ENCODE results near the gene VASH1. TPM values are rescaled to one million over a fixed set of nuclear protein-coding genes. Genes with fewer than 3 reads are reported as not detected.

The VASH1 gene
- polyA plus RNA-seq, 1 donor (not counting 4 experiments of a cell fraction or from before 2014, with no cell fraction given): 0.12 TPM

DNA sequence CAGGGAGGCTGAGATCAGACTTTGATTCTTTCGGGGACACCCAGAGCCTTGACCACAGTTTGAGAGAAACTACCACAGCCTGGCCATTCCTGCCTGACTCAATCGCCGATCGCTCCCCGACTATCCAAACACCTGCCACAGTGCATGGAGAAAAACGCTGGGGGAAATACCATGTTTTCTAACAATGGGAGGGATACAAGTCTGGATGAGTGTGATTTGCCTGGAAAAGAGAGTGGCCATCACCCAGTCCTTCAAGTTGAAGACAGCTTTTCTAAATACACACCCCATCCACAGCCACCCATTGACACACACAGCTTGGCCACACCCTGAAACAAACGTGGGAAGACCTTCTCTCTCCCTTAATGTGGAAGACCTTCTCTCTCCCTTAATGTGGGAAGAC lies 6.7 kb upstream of the VASH1 start:
- DNase-seq (ENCODE audit: low read depth, low spot score) (no peak), FAIRE-seq (no peak)
- no peak overlapping the region for H3K4me3 ChIP-seq (ENCODE audit: control insufficient read depth in 2 of 3, extremely low read depth in 1 of 3, insufficient read depth in 2 of 3, low read depth in 1 of 3, low read length in 3 of 3)
- no peaks in the 10 kb centered on the region for H3K79me2 ChIP-seq (ENCODE audit: control insufficient read depth, insufficient read depth, low read length)
- H4K20me1 ChIP-seq (ENCODE audit: control insufficient read depth, extremely low read depth, insufficient read depth, low read length): no peaks in the 10 kb centered on the region
- H3K36me3 ChIP-seq (ENCODE audit: control insufficient read depth in 2 of 2, extremely low read depth in 1 of 2, insufficient read depth in 2 of 2, low read length in 2 of 2): no peaks in the 10 kb centered on the region
- dilution Hi-C loops (cut with MboI; ENCODE audit: extremely low pct_ligation_motif_present, low sequenced_read_pairs): no loop called here
- H3K9ac ChIP-seq (ENCODE audit: control insufficient read depth, extremely low read depth, insufficient read depth, low read length): no peak overlapping the region
- H2AFZ ChIP-seq (ENCODE audit: control insufficient read depth, low read length): no peak overlapping the region
- H3K27me3 ChIP-seq (ENCODE audit: control insufficient read depth, extremely low read depth, insufficient read depth, low read length): peaks cover 13% of the 10 kb centered on the region
- H3K9me1 ChIP-seq (ENCODE audit: control insufficient read depth, extremely low read depth, insufficient read depth, low read length): no peaks in the 10 kb centered on the region
- no peaks in the 10 kb centered on the region for H3K9me3 ChIP-seq (ENCODE audit: control insufficient read depth, low read depth, low read length)
- TF ChIP-seq EZH2 (IDR thresholded peaks at IDR 0.05; ENCODE audit: low read length) (no peak), CTCF (optimal IDR thresholded peaks at IDR 0.05 in 1 of 3, IDR thresholded peaks at IDR 0.05 in 1 of 3, conservative IDR thresholded peaks at IDR 0.05 in 1 of 3; ENCODE audit: extremely low read depth in 1 of 3, insufficient read depth in 2 of 3, low read length in 3 of 3) (no peak)
- no peaks in the 10 kb centered on the region for H3K4me1 ChIP-seq (ENCODE audit: control insufficient read depth, extremely low read depth, insufficient read depth, low read length)
- no peak overlapping the region for H3K27ac ChIP-seq (ENCODE audit: control insufficient read depth, insufficient read depth, low read length)
- H3K4me2 ChIP-seq (ENCODE audit: control insufficient read depth, extremely low read depth, insufficient read depth, low read depth, low read length): no peak overlapping the region

DNA sequence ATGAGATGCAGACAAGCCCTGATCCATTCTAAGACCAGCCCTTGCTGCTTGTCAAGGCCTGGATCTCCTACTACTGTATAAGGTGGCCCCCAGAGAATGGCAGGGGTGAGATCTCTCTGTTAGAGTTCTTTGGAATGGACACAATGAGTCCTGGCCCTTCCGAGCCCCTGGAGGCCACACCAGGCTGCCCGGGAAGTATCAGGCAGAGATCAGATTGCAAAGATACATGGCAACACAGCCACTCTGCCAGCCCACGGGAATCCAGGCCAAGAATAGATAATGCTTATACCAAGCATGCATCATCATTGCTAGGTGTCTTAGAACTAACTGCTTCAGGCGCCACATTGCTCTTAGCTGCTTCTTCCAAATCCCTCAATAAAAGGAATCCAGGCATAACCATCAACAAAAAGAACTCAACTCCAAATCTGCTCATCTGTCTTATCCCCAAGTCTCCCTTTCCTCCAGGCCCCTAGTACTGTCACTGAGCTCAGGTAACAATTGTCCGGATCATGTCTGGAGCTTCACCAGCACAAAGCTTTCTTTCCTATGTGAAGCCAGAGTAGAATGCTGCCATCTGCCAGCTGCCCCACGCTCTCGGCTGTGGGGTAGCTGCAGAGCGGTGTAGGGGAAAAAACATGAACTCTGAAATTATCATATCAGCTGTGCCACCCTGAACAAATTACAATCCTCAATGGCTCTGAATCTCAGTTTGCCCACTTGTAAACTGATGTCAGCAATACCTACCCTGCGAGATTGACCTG lies 5.5 kb upstream of the VASH1 start:
- DNase-seq (ENCODE audit: low read depth, low spot score): no peak
- no peaks in the 10 kb centered on the region for H3K79me2 ChIP-seq (ENCODE audit: control insufficient read depth, insufficient read depth, low read length)
- no peaks in the 10 kb centered on the region for H3K36me3 ChIP-seq (ENCODE audit: control insufficient read depth in 2 of 2, extremely low read depth in 1 of 2, insufficient read depth in 2 of 2, low read length in 2 of 2)
- no peaks in the 10 kb centered on the region for H4K20me1 ChIP-seq (ENCODE audit: control insufficient read depth, extremely low read depth, insufficient read depth, low read length)
- H2AFZ ChIP-seq (ENCODE audit: control insufficient read depth, low read length): no peak overlapping the region
- dilution Hi-C loops (cut with MboI; ENCODE audit: extremely low pct_ligation_motif_present, low sequenced_read_pairs): no loop called here
- H3K9me3 ChIP-seq (ENCODE audit: control insufficient read depth, low read depth, low read length): no peaks in the 10 kb centered on the region
- no peak overlapping the region for H3K9ac ChIP-seq (ENCODE audit: control insufficient read depth, extremely low read depth, insufficient read depth, low read length)
- no peak for FAIRE-seq
- H3K4me1 ChIP-seq (ENCODE audit: control insufficient read depth, extremely low read depth, insufficient read depth, low read length): no peaks in the 10 kb centered on the region
- TF ChIP-seq EZH2 (IDR thresholded peaks at IDR 0.05; ENCODE audit: low read length) (no peak), CTCF (optimal IDR thresholded peaks at IDR 0.05 in 1 of 3, IDR thresholded peaks at IDR 0.05 in 1 of 3, conservative IDR thresholded peaks at IDR 0.05 in 1 of 3; ENCODE audit: extremely low read depth in 1 of 3, insufficient read depth in 2 of 3, low read length in 3 of 3) (no peak)
- peaks cover 23% of the 10 kb centered on the region for H3K27me3 ChIP-seq (ENCODE audit: control insufficient read depth, extremely low read depth, insufficient read depth, low read length)
- no peak overlapping the region for H3K4me3 ChIP-seq (ENCODE audit: control insufficient read depth in 2 of 3, extremely low read depth in 1 of 3, insufficient read depth in 2 of 3, low read depth in 1 of 3, low read length in 3 of 3)
- H3K27ac ChIP-seq (ENCODE audit: control insufficient read depth, insufficient read depth, low read length): no peak overlapping the region
- H3K9me1 ChIP-seq (ENCODE audit: control insufficient read depth, extremely low read depth, insufficient read depth, low read length): no peaks in the 10 kb centered on the region
- no peak overlapping the region for H3K4me2 ChIP-seq (ENCODE audit: control insufficient read depth, extremely low read depth, insufficient read depth, low read depth, low read length)

All from keratinocyte (primary cell).